Islet precursor cell (in vitro differentiated cells): ENCODE measurements around the gene ARHGAP45.
"Not testable (repeated sequence)": the region's sequence is repeated elsewhere in the genome, so short reads cannot be mapped to it uniquely, and the experiment has no call there.

Source experiments
- DNase-seq: peaks from one replicate; pipeline ENCODE4 v3.0.0-alpha.2; 2018

The ARHGAP45 gene

DNA sequence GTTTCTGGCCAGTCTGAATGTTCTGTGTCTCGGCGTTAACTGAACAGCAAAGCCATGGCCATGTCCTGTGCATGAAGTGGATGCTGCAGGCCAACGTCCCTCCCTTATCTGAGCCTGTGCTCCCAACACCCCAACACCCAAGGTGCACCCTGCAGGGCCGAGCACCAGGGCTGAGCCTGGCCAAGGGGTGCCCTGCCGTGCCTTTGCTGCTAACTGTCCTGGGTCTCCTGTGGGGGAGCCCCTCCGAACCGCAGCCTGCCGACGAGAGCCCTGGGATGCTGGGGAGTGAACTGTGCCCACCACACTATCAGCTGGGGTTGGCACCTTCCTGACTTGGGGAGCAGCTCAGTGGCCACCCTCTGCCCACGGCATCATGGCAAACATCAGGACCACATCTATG is 54.4 kb downstream of the ARHGAP45 start:
- DNase-seq: no peak

DNA sequence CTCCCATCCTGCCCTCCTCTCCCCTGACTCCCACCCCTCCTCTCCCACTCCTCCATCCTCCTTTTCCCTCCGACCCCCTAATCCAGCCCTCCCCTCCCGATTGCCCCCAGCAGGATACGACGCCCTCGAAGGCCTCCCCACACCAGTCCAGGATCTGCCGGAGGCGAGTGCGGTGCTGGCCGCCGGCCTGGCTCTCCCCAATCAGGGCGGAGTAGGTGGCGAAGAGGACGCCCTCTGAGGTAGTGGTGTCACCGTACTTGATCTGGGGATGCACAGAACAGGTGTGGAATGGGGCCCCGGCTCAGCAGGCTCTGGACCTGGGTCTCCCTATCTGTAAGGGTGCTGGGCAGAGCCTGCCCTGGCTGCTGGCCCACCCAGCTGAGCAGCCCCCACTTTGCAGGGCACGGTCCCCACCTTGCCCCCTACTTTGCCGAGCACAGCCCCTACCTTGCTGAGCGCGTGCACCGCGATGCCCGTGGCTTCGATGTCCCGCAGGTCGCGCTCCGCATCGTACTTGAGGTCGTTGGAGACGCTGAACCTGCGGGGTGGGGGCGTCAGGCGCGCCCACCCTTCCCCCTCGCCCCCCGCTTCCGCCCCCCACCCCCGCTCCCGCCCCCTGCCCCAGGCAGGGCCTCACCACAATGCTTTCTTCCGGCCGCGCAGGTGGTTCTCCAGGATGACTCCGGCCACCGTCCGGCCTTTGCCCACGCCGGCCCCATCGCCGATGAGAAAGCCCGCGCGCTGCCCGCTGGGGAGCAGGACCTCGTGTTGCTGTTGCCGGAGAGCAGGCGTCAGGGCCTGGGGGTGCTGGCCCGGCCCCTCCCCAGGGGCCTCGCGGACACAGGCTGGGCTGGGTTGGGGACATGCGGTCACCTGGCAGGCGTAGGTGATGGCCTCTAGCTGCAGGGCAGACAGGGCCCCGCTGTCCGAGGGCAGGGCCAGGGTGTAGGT is 55.3 kb downstream of the ARHGAP45 start:
- no peak for DNase-seq

DNA sequence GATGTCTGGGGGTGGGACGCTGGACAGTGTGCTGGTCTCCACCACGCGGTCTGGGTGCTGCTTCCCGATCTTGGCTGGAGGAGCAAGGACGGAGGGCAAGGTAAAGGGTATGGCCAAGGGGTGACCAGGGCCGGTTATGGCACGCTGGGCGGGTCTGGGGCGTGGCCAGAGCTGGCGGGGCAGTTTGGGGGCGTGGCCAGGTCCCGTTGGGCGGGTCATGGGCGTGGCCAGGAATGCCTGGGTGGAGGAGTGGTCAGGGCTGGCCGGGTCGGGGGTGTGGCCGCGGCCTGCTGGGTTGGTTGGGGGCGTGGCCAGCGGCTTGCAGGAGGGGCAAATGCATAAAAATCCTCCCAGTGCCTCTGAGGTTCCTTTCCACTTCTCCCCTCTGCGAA is 56.0 kb downstream of the ARHGAP45 start:
- DNase-seq: peak; percentile 88

DNA sequence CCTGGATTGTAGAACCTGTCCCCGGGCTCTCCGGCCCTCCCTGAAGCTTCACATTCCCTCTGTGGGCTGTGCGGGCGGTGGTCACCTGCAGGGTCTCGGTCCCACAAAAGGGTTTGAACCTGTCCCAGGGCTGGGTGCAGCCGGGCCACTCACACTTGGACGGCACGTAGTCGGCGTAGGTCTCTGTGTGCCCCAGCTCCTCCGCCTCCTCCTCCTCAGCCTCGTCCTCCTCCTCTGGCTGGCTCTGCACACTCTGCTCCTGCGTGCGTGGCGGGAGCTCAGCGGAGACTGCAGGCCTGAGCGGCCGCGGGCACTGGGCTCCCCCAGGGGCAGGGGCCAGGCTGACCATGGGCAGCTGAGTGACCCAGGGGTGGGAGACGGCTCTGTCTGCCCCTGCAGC is 56.4 kb downstream of the ARHGAP45 start:
- no peak for DNase-seq

DNA sequence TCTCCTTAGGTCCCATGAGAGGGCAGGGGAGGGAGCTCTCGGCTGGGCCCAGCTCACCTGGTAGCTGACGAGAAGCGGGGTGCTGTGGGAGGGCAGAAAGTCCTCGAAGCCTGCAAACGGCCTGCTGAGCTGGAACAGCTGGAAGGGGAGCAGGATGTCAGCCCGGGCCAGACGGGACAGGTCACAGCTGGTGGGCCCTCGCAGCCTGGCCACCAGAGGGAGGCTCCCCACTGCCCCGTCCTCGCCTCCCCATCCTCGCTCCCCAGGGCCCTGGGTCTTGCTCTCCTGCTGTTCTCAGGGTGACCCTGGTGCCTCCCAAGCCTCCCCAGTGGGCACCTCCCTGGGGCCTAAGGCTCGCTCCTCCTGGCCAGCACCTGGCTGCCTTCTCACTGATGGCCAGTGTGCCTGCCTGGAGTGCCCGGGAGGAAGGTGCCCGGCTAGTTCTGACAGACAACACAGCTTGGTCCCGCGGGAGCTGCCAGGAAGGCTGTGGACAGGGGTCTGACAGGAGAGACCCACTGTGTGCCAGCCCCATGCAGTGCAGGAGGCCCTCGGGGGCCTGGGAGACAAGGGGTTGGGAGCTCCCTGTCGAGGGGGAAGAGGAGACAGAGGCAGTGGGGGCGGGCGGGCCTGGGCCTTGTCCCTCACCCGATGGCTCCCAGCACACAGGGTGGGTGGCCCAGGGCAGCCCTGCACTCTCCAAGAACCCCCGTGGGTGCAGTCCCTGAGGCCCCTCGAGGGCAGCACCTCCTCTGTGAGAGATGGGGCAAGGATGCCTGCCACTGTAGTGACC is 57.1 kb downstream of the ARHGAP45 start:
- DNase-seq: no peak

GRCh38 chr19:1125601-1126467 is 58.9 kb downstream of the ARHGAP45 start:
- DNase-seq: no peak

DNA sequence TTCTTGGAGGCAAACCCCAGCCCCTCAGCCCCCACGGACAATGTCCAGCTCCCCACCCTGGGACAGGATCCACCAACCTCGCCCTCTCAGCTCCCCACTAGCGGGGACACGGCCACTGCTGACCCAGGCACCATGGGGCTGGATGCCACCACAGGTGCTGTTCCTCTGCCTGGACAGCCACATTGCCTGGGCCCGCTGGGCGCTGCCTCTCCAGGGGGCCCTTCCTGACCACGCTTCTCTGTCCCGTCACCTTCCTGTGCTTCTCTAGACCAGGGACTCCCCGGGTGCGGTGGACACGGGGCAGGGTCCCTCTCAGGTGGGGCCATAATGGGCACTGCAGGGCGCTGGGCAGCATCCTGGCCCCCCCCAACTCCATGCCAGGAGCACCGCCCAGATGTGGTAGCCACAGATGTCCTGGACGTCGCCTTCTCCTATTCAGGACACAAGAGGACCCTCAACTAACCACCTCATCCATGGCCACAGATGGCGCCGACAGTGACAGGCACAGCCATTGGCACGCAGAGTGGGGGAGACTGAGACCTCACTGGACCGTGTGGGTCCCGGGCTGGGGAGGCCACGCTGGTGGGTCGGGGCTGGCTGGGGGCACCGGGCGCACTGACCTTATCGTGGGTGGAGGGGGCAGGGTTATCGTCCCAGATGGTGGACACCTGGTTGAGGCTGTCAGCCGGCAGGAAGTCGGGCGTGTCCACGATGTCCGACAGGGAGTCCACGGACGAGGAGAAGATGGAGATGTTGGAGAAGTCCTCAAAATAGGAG is 60.2 kb downstream of the ARHGAP45 start:
- no peak for DNase-seq

- no peak for DNase-seq
Measured at GRCh38 chr19:1128106-1128505, 61.1 kb downstream of the ARHGAP45 start.

- not testable (repeated sequence) for DNase-seq
Measured at GRCh38 chr19:1129084-1129483, 62.1 kb downstream of the ARHGAP45 start.

DNA sequence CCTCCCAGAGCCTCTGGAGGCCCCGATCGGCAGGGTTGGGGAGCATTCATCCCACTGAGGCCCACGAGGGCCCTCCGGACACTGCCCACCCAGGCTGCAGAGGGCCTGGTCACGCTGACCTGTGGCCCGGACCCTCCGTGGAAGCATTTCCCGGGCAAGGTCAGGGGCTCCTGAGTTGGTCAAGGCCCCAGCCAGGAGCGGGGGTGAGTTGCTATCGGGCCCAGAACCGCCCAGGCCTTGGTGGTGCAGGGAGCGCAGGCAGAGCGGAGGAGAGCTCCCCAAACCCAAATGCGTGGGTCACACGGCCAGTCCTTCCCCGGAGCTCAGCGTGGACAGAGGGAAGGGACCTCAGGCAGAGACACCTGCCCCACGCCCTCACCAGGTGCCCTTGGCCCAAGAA is 62.6 kb downstream of the ARHGAP45 start:
- DNase-seq: no peak

GRCh38 chr19:1130771-1131717 is 64.1 kb downstream of the ARHGAP45 start:
- no peak for DNase-seq

GRCh38 chr19:1131718-1132551 is 65.0 kb downstream of the ARHGAP45 start:
- DNase-seq: peak; percentile 93

DNA sequence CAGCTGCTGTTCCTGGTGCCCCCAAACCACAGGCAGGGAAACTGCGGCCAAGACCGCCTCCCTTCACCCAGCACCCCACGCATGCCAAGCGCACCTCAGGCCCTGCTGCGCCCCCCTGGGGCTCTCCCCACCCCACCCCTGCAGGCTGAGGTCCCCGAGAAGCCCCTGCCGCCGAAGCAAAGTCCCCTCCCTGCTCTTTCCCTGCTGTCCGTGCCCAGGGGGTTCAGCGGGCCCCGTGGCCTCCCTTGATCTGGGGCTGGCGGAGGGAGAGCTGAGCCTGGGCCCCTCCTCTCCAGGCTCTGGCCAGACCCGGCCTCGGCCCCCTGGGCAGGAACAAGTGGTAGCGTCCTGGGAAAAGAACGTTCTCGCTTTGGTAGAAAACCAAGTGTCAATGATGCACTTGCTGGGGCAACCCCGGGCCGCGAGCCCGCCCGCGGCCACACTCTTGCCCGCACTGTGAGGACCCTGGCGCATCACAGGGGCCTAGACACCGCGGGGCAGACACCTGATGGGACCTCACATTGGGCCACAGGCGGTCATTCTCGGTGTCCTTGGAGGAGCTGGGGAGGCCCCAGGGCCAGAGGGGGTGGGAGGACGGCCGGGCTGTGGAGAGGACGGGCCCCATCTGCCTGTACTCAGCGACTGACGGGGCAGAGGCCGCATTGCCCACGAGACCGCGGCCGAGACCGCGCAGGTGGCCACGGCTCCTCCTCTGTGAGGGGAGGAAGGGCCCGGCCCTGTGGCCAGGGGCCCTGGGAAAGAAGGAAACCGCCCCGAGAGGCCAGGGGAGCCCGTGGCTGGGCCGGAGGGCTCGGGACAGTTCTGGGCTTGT is 65.8 kb downstream of the ARHGAP45 start:
- no peak for DNase-seq

DNA sequence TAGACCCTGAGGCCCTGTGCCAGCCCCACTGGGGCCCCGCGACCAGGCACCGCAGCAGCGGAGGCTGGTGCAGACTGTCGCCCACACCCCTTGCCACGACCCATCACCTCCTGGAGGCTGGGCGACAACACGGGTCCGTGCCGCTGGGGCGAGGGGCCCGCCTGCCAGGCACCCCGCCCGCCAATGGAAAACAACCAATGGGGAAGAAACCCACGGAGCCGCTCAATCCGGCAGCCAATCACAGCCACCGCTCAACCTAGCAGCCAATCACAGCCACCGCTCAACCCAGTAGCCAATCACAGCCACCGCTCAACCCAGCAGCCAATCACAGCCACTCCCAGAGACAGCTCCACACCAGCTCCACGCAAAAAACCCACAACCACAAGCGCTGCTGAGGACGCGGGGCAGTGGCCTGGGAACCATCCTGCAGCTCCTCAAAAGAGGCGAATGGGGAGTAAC is 66.5 kb downstream of the ARHGAP45 start:
- DNase-seq: no peak

- no peak for DNase-seq
Measured at GRCh38 chr19:1134431-1134830, 67.5 kb downstream of the ARHGAP45 start.

DNA sequence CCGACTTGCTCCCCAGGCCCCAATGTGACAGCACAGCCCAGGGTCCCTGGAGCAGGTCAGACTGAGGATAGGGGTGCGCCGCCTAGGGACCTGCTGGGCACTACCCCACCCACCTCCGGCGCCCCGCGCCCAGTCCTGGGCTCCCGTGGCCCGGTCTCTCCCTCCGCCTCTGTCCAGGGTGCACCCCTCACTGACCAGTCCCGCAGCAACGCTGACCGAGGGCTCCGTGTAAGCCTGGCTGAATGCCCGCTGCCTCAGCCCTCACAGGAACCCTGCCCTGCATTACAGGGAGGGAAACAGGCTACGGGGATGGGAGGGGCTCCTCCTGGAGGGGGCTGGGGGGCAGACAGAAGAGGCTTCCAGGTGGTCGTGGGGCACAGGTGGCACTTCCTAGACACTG is 68.5 kb downstream of the ARHGAP45 start:
- DNase-seq: no peak

DNA sequence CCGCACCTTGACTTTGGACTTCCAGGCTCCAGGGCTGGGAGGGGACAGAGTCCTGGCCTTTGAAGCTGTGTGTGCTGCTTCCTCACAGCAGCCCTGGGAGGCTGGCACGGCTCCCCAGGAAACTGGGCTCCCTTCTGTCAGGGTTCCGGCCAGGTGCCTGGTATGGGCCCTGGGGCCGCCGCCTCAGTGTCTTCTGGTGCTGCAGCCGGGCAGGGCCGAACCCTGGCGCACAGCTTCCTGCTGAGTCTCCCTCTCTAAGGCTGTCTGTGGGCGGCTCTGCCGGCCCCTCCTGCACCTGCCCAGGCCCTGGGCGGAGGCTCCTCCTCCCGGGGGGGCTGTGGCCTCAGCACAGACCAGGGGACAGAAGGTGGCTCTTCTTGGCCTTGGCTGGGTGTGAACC is 69.2 kb downstream of the ARHGAP45 start:
- no peak for DNase-seq
